ENCODE results near the gene PCNX4.
"Not testable (repeated sequence)": the region's sequence is repeated elsewhere in the genome, so short reads cannot be mapped to it uniquely, and the experiment has no call there.

PCNX4 gene

GRCh38 chr14:60091550-60092525, at the start of gene PCNX4:
Gene PCNX4 (plus strand): TSS chr14:60091923. CDS start chr14:60107639, 15,716 bp downstream.
- DNase-seq: peak; percentile 98

DNA sequence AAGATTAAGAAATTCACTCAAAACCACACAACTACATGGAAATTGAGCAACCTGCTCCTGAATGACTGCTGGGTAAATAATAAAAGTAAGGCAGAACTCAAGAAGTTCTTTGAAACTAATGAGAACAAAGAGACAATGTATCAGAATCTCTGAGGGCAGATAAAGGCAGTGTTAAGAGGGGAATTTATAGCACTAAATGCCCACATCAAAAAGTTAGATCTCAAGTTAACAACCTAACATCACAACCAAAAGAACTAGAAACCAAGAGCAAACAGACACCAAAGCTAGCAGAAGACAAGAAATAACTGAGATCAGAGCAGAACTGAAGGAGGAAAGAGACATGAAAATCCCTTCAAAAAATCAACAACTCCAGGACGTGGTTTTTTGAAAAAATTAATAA, 43.7 kb upstream of the PCNX4 start:
- not testable (repeated sequence) for DNase-seq

DNA sequence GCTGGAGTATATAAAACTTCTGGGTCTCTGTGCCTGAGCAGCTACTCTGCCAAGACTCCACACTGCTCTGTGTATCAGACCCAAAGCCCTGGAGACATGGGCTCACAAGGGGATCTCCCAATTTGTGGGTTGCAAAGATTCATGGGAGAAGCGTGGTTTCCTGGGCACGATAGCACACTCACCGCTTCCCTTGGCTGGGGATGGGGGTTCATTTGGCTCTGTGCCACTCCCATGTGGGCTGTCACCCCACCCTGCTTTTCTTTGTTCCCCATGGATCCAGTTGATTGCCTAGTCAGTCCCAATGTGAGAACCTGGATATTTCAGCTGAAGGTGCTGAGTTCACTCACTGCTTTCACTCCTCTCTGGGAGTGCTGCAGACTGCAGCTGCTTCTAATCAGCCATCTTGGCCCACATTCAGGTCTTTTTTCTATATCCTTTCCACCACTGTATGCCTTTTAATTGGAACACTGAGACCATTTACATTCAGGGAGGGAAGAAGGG, 40.0 kb upstream of the PCNX4 start:
- DNase-seq: no peak

GRCh38 chr14:60058087-60058486, 33.6 kb upstream of the PCNX4 start:
- no peak for DNase-seq

DNA sequence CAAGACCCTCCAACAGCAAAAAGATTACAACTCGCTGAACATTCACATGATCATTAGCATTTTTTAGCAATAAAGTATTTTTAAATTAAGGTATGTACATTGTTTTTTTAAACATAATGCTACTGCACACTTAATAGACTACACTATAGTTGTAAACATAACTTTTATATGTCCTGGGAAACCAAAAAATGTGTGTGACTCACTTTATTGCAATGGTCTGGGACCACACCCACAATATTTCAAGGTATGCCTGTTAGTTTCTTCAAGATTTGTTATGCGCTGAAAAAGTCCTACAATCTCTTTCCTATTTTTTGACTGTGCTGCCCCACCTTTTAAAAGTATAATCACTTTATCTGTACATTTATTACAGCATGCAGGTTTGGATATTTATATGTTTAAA, 30.4 kb upstream of the PCNX4 start:
- DNase-seq: no peak

DNA sequence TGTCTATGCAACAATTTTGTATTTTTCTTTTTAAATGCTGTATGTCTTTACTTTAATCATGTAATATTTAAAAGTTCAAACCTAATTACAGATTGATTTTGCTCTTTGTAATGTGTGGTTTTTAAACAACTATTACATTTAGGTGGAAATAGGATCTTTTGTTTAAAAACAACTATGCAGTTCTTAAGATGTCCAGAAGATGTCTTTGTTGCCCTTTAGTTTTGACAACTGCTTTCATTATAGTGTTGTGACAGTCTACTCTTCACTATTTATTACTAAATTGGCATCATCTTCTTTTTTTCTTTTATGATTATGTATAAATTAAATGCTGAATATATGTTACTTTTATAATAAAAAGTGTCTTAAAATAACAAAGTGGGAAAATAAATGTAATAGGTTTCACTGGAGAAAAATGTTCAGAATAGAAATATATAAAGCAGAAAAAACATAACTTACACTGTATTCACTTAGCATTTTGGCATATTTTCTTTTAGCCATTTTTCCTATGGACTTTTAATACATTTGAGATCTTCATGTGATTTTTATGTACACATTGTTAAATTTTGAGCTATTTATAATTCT, 27.1 kb upstream of the PCNX4 start:
- peak; percentile 36 for DNase-seq

- no peak for DNase-seq
These were observed 23.8 kb upstream of the PCNX4 start for GRCh38 chr14:60067882-60068281.

DNA sequence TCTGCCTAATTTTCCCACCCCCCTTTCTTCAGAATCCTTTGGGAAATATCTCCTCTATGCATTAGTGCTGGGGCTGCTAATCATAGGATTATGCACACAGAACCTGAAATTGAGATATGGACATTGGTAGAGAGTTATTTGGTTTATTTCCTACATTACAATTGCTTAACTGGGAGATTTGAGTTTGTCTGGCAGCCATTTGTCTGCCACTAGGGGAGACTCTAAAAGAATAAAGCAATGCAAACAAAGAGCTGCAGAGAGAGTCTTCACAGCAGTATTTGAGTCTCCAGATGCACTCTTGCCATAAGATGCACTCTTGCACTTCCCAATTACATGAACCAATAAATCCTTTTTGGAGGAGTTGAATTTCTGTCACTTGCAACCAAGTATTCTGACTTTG, 12.0 kb upstream of the PCNX4 start:
- peak; percentile 1 for DNase-seq

DNA sequence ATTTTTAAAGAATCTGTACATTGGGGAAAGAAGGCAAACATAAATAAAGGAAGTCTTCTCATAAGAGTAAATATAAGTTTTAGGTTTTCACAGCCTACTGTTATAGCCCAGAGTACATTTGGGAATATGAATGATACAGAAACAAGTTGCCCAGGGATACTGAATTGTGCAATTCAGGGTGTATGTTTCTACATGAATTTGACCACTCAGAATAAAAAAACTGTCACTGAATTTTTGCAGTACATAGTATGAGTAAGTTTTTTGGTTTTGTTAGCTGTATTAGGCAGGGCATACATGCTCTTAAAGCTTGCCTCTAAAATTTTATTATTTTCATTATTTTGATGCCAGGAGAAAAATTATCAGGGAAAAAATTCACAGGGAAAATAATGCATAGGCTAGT, 6.6 kb upstream of the PCNX4 start:
- no peak for DNase-seq

DNA sequence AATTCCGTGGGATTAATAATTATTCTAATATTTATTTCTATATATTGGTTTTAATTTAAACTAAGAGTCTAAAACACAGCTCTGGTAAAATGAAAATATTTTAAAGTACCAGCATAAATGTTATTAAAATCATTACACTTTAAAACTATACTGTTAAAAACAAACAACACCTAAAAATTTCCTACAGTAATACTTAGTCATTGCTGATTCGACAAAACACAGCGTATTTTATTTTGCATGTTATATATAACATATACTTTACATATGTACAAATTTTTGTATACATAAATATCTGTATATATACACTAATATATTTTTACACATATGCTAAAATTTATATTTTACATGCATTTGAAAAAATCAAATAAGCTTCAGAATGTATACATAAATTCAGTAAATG, 6.0 kb upstream of the PCNX4 start:
- DNase-seq: no peak

GRCh38 chr14:60087668-60088067, 4.1 kb upstream of the PCNX4 start:
- DNase-seq: no peak

GRCh38 chr14:60089221-60089620, 2.5 kb upstream of the PCNX4 start:
- DNase-seq: no peak

GRCh38 chr14:60090864-60091519, 731 bp upstream of the PCNX4 start:
- peak; percentile 50 for DNase-seq

DNA sequence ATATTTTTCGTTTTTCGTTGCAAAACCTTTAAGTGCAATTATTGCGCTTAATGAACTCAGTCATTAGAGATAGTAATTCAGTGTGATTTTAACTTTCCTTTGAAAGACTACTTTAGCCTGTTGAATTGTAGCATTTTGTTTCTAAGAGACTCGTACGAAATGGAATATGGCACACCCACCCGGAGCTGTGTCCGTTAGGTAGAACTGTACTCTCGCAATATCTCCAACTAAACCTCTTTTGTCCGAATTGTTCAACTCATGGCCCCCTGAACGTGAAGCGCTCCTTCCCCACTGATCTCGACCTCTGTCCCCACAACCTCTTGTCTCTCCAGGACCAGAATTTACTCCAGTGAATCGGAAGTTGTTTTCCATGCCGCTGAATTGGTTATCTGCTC, 800 bp downstream of the PCNX4 start:
- peak; percentile 43 for DNase-seq

DNA sequence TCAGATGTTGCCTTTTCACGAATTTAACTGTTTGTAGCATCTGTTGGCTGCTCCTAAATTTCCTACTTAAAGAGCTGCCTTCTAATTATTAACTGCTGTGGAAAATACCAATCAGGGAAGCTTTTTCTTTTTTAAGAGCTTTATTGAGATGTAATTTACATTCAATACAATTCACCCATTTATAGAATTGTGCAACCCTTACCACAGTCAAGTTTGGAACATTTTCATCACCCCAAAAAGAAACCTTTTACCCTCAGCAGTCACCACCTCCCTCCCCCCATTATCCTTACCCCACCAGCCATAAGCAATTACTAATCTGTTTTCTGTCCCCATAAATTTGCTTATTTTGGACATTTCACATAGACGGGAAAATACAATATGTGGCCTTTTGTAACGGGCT, 1.4 kb downstream of the PCNX4 start:
- DNase-seq: no peak

DNA sequence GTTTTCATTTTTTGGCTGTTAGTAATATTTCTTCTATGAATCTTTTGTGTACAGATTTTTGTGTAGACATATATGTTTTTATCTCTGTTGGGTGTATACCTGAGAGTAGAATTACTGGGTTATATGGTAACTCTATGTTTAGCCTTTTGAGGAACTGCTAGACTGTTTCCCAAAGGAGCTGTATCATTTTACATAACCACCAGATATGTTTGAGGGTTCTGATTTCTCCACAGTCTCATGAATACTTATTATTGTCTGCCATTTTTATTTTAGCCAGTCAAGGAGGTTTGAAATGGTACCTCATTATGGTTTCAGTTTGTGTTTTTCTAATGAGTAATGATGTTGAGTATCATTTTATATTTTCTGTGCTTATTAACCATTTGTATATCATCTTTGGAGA, 1.9 kb downstream of the PCNX4 start:
- DNase-seq: no peak

DNA sequence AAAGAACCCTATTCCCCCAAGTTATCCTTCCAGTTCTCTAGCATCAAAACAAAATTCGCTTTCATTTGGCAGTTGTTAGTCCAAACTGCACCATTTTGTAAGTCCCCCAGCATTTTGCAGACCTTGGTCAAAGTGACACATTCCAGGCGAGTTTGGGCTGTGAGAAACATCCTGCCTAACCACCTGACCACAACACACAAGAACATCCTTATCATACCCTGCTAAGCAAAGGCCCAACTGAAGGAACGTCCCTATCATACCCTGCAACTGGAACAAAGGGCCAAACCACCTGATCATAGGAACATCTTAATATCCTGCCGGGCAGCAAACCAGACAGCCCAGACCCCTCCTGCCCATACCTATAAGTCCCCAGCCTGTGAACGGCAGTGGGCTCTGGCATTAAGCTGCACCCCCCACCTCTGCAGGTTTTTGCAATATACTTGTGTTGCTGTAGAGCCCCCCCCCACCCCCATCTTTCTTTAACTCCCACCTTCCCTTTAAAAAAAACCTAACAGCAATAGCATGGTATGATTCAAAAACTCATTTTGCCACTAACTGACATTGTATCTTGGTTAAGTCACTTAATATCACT, 2.7 kb downstream of the PCNX4 start:
- no peak for DNase-seq

GRCh38 chr14:60095231-60095630, 3.5 kb downstream of the PCNX4 start:
- no peak for DNase-seq

- no peak for DNase-seq
These were observed 4.2 kb downstream of the PCNX4 start for GRCh38 chr14:60095781-60096450.

DNA sequence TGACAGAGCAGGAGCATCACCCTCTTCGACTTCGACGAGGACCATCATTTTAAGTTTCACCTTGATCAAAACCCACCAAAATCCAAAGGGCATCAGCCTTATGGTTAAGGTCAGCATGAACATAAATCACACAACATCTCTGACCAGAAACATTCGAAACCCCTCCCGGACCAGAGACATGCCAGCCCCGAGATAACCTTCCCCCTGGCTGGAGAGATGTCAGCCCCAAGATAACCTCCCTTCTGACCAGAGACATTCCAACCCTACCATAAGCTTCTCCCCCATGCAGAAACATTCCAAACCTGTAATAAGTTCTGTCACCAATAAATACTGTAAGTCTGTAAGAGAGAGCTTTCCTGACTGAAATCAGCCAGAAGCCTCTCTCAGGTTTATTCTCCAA, 6.3 kb downstream of the PCNX4 start:
- no peak for DNase-seq

DNA sequence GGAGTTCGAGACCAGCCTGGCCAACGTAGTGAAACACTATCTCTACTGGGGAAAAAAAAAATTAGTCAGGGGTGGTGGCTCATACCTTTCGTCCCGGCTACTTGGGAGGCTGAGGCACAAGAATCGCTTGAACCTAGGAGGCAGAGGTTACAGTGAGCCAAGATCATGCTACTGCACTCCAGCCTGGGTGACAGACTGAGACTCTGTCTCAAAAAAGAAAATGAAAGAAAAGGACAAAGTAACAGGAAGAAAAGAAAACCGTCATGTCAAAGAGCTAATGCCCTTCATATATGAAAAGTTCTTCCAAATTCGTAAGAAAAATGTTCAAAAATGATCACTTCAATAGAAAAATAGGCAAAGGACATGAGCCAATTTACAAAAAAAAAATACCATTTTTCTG, 8.1 kb downstream of the PCNX4 start:
- not testable (repeated sequence) for DNase-seq

- no peak for DNase-seq
These were observed 10.1 kb downstream of the PCNX4 start for GRCh38 chr14:60101786-60102185.

- DNase-seq: no peak
These were observed 10.7 kb downstream of the PCNX4 start for GRCh38 chr14:60102389-60102788.
